ENCODE results near the gene WWOX.
A peak's percentile ranks its signal among the peaks of the same experiment; 100 is the strongest.

The WWOX gene

DNA sequence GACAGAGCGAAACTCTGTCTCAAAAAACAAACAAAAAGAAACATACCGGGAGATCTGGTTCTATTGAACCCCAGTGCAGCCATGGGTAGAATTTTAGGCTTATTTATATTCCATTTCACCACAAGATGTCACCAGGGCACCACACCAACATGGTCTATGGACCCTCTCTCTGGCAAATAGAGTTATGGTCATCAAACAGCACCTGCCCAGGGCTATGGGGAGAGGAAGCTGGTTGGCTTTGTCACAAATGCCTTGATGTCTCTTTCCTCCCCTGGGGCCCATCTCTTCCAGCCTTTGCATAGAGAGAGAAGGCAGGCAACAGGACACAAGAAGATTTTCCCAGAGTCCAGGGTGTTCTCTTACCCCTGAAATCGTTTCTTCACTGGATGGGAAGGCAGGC, 128.4 kb downstream of the WWOX start:
- DNase-seq (ENCODE audit: low read depth in 2 of 2) = no peak

- no peak for DNase-seq (ENCODE audit: low read depth in 2 of 2)
Observed at GRCh38 chr16:78228704-78229103, 129.2 kb downstream of the WWOX start.

- no peak for DNase-seq (ENCODE audit: low read depth in 2 of 2)
Observed at GRCh38 chr16:78230832-78231231, 131.4 kb downstream of the WWOX start.

DNA sequence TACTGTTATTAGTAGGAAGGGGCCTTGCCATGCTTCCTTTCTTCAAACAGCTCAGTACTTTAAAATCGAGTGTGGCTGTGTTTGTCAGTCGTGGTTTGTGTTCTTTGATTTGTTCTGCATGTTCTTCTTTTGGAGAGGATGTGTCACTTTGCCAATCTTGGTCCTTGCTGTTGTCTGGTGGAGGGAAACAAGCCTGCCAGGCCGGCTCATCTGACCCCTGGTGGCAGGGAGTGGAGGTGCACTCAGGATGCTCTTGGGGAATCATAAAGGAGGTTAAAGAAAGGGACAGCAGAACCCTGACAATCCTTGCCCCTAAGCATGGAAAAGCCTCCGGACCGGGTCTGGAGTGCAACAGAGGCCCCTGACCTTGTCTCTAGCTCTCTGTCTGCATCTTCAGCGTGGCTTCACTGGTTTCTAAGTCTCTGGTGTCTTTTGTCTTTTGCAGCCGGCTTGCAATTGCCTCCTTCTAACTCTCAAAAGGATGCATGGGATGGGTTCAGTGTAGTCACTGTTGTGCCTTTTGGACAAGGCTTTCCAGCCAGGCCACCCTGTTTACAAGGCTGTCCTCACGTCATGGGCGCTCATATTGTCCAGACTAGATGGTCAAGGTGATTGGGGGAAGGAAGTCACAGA, 135.8 kb downstream of the WWOX start:
- DNase-seq (ENCODE audit: low read depth in 2 of 2) = peak; percentile 45 to 54

DNA sequence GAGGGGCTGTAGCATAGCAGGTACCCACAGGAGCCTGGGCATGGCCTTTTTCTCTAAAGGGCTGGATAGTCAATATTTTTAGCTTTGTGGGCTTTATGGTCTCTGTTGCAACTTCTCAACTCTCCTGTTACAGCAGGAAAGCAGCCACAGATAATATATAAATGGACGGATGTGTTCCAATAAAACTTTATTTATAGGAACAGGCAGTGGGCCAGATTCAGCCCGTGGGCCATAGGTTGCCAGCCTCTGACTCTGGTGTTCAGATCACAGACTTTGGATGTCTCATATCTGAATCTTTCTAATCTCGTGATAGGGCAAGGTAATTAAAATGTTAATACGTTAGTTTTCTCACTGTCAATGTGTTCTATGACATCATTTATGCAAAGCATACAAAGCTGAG, 136.4 kb downstream of the WWOX start:
- no peak for DNase-seq (ENCODE audit: low read depth in 2 of 2)

DNA sequence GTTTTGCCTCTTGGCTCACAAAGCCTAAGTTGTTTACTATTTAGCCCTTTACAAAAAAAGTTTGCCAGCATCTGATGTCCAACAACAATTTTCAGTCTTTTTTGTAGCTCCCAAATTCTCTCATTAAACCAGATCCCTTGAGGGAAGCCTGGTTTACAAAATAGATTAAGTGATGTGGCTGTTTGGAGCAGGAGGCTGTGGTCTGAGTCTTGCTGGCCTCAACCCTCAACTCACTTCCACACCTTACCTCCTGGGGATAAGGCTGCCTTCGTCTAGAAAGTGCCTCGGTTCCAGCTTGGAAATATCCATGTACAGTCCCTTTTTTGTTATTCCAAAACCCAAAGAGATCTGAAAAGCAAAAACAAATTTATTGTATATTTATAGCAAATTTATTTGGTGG, 138.4 kb downstream of the WWOX start:
- DNase-seq (ENCODE audit: low read depth in 2 of 2) = no peak

DNA sequence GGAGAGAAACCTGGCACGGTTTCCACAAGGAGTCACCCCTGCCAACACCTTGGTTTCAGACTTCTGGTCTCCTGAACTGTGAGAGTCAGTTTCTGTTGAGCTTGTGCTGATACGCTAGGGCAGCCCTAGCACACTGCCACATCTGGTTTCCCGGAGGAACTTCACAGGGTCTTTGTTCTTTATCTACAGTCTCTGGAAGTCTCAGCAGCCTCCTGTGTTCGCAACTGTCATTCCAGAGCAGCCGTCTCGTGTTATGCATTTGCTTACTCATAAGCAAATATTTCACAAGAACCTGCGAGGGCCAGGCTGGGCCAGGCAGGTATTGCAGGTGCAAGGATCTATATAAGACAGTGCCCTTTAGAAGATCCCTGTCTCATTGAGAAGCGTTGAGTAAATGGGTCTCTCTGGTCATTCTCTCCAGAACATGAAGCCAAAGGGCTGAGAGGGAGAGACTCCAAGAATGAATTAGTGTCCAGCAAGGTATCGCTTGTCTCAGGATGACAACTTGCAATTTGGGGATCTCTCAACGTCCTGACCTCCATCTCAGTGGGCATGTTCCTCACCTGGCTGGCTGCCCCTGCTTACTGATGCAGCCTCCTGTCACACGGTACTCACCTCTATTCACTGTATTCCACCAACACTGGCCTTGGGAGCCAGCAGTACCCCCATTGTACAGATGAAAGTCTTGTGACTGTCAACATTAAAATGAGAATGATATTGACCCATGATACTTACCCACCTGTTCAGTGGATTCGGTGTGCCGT, 141.2 kb downstream of the WWOX start:
- no peak for DNase-seq (ENCODE audit: low read depth in 2 of 2)

- no peak for DNase-seq (ENCODE audit: low read depth in 2 of 2)
Observed at GRCh38 chr16:78242239-78242630, 142.8 kb downstream of the WWOX start.

DNA sequence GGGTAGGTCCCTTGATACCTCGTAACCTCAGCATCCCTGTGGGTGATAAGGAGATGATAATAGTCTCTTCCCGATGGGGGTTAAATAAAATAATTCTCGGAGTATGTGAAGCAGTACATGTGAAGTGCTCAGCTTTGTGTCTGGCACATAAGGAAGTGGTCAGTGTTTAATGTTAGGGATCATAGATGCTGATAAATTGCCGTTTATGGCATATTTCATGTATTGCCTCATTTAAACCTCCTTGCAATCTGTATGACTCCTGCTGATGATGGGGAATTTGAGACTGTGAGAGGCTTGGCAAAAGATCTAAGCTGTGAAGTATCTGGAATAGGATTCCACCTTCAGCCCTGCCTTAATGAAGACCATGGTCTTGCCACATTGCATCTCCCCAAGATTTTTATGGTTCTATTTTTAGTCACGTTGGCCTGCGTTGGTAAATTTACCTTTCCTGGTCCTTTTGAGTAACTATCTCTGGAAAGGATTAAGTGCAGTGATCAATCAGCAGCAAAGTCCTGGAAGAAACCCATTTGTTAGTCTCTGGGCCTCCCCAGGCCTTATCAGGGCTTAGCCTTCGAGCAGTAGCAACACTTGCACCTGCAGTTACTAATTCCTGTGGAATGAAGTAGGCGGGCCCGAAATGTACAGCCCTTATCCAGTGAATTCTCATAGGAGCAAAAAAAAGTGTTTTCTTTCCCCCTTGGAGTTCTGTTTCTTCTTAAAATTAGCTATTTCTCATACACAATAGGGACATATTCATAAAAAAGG, 144.9 kb downstream of the WWOX start:
- no peak for DNase-seq (ENCODE audit: low read depth in 2 of 2)

GRCh38 chr16:78246559-78246958, 147.1 kb downstream of the WWOX start:
- DNase-seq (ENCODE audit: low read depth in 2 of 2) = no peak

GRCh38 chr16:78249056-78249455, 149.6 kb downstream of the WWOX start:
- no peak for DNase-seq (ENCODE audit: low read depth in 2 of 2)

GRCh38 chr16:78249832-78250231, 150.4 kb downstream of the WWOX start:
- DNase-seq (ENCODE audit: low read depth in 2 of 2) = no peak

DNA sequence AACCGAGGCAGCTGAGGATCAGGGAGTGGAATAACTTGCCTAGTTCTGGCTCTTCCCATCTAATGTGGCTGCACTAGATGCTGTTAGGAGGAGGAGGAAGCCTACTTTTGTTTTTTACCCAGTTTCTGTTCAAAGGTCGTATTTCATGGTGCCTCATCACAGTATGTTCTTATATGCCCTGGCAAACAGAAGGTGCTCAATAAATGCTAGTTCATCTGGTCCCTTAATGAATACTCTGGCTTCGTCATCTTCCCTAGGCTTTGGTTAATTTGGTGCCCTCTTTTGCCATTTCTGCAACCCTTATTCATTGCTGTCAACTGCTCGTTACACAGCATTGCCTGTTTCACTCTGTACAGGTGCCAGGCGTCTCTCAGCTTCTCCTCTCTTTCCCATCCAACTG, 151.7 kb downstream of the WWOX start:
- DNase-seq (ENCODE audit: low read depth in 2 of 2) = no peak

- no peak for DNase-seq (ENCODE audit: low read depth in 2 of 2)
Observed at GRCh38 chr16:78252757-78253156, 153.3 kb downstream of the WWOX start.

- no peak for DNase-seq (ENCODE audit: low read depth in 2 of 2)
Observed at GRCh38 chr16:78254841-78255240, 155.4 kb downstream of the WWOX start.

DNA sequence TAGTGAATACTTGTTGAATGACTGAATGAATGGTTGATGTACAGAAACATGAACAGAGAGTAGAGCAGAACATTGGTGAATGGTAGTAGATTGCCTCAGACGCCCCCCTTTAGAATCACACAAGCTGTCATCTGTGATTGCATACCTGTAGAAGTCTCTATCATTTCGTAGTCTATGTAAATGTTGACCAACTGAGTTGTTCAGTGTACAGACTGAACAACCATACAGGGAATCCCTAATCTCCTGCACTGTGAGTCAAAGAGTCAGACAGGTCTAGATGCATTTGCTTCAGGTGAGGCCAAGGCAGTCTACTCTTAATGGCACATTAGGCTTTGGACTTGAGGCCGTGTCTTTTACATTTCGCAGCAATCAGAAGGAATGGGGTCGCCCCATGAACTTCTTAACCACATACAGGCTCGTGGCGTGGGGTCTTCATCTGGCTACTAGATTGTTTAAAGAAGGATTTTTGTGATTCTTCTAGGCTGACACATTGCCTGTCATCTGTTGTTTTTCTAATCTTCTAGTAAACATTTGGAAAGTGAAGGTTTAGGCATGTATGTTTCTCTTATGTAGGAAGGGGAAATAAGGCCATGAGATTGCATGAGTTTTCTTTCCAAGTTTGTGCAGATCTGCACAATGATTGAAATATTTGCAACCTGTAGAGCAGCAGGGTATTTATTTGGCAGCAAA, 157.4 kb downstream of the WWOX start:
- DNase-seq (ENCODE audit: low read depth in 2 of 2) = no peak

DNA sequence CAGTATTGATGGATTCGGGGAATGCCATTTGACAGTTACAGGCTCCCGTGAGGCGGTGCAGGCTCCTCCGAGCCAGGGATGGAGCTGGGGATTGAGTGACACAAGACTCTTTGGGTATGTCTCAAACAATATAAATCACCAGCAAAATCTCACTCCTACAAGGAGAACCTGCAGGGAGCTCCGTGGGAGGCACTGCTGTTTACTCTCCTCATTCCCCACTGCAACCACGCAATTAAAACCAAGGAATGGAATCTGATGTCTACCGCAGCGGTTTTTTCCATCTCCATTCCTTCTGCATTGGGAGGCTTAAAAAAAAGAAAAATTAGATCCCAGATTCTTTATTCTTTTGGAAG, 157.9 kb downstream of the WWOX start:
- DNase-seq (ENCODE audit: low read depth in 2 of 2) = no peak

DNA sequence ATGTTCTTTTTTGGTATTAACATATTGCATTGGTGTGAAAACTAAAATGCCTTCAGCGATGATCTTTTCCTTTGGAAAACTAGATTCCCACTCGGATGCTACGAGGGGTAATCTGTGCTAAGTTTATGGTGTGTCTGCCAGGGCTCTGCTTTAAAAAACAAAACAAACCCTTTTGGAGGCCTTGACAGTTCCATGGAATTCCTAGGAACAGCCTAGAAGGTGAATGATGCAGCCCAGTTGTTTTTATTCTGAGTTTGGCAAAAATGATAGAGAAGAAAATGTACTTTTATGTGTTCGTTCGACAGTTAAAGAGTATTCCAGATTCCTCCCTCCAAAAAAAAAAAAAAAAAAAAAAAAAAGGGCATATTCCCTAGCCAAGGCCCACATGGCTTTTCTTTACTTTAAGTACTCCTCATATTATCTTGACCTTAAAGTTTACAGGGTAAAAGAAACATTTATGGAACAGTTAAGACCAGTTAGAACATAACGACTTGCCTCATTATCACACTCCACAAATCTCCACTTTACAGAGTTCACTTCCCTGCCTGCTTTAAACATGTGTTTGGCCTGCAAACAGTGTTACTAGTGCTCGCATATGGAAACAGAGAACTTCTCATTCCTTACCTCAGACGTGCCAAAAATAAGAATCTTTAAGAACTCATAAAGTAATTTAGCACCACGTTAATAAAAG, 159.1 kb downstream of the WWOX start:
- no peak for DNase-seq (ENCODE audit: low read depth in 2 of 2)

DNA sequence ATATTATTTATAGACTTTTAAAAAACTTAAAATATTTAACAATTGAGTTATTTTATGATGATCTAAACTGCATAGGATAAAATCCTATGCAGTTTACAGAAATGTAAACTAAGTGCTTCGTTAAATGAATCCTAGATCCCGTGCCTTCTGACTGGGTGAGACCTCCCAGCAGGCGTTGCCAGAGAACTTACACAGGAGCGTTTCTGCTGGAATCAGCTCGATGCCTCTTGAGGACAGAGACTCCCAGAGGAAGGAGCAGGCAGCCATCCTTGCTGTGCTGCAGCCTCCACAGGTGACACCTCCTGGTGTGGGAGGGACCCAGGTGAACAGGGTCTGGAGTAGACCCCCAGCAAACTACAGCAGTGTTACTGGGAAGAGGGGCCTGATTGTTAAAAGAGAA, 160.4 kb downstream of the WWOX start:
- DNase-seq (ENCODE audit: low read depth in 2 of 2) = no peak

DNA sequence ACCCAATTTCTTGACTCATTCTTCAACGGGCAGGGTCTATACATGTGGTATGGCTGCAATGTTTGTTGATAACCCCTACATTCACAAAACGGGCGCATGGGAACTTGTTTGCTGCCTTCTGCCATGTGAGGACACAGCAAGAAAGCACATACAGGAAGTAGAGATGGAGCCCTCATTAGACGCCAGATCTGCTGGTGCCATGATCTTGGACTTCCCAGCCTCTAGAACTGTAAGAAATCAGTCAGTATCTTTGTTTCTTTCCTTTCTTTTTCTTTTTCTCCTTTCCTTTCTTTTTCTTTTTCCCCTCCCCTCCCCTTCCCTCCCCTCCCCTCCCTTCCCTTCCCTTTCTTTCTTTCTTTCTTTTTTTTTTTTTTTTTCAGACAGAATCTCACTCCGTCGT, 165.2 kb downstream of the WWOX start:
- no peak for DNase-seq (ENCODE audit: low read depth in 2 of 2)

DNA sequence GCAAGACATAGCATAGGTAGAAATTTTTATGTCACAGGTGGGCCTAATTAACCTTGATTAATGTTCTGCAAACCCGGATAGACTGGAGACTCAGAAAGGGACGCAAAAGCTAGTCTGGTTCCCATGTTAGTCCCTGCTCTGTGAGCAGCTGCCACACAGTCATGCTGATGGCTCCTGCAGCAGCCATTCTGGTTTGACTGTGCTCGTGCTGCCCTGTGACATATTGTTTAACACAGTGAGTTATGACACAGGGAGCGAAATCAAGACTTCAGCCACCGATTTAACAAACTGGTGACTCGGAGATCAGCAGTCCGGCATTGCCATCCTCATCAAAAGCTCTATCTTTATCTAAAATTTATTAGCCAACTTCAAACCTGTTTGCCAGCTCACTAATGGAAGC, 169.8 kb downstream of the WWOX start:
- no peak for DNase-seq (ENCODE audit: low read depth in 2 of 2)

- no peak for DNase-seq (ENCODE audit: low read depth in 2 of 2)
Observed at GRCh38 chr16:78271981-78272380, 172.5 kb downstream of the WWOX start.
